Activated naive CD4-positive, alpha-beta T cell treated with anti-CD3 and anti-CD28 coated beads, Interleukin-2, amount 50 U/mL, for 24 hours (primary cell): Measurements from ENCODE around the gene ZNF578.
A peak's percentile ranks its signal among the peaks of the same experiment; 100 is the strongest.
"Not testable (repeated sequence)": the region's sequence is repeated elsewhere in the genome, so short reads cannot be mapped to it uniquely, and the experiment has no call there.

ENCODE experiments used
- H3K27ac Mint-ChIP-seq: one replicate; pipeline ENCODE4 v1.8.0; 2021; ENCODE audit warnings: mild to moderate bottlenecking, mixed read lengths
- H3K27me3 Mint-ChIP-seq: one replicate; pipeline ENCODE4 v1.8.0; 2021; ENCODE audit warnings: mixed read lengths
- H3K36me3 Mint-ChIP-seq: one replicate; pipeline ENCODE4 v1.8.0; 2021; ENCODE audit warnings: mixed read lengths
- H3K4me1 Mint-ChIP-seq: one replicate; pipeline ENCODE4 v1.8.0; 2021; ENCODE audit warnings: mixed read lengths
- H3K4me3 Mint-ChIP-seq: one replicate; pipeline ENCODE4 v1.8.0; 2021; ENCODE audit warnings: mild to moderate bottlenecking, mixed read lengths
- H3K9me3 Mint-ChIP-seq: one replicate; pipeline ENCODE4 v1.8.0; 2021; ENCODE audit warnings: mixed read lengths

The ZNF578 gene

DNA sequence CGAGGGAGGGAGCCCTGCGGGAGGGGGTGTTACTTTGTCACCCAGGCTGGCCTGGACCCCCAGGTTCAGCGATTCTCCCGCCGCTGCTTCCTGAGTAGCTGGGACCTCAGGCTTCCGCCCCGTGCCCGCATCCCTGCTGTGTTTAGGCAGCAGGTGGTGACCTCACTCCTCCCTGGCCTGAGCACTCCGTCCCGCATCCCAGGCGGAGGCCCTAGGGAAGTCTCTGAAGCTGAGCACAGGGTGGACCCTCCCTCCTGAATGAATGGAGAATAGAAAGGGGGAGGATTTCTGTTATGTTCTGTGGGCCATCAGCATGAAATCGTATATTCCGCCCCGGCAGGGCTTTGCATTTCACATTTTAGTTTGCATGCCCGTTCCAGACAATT is 82.0 kb downstream of the ZNF578 start:
- not testable (repeated sequence) for H3K27me3 Mint-ChIP-seq, H3K27ac Mint-ChIP-seq, H3K9me3 Mint-ChIP-seq
- Mint-ChIP-seq H3K36me3 (peaks cover 30% of the 10 kb centered on the region), H3K4me3 (peak overlapping the region; percentile 93), H3K4me1 (peaks cover 39% of the 10 kb centered on the region)

DNA sequence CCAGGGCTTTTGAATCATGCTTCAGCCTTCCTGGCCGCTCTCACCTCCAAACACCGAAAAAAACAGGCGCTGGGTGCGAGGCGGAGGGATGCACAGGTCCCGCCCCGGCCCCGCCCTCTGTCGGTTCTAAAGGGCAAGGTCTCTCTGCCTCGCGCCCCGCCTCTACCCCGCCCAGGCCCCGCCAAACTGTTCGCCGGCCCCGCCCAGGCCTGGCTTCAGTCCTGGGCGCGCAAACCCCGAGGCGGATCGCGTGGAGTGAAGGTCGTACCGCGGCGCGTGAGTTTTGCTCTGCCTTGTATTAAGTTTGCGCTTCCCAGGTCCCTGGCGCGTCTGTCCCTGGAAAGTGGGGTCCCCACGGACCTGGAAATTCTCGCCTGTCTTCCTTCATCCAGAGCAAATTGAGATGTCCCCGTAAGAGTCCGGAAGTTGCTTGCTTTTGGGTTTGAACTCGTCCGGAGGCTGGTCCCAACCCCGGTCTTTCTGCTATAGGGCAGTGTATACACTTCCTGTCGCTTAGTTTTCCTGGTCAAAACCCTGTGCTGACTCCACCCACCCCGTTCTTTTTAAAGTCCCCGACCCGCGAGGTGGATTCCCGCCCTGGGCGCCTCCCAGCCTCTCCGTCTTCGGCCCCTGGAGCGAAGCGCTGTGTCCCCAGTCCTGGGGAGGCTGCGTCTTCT is 82.6 kb downstream of the ZNF578 start:
- Mint-ChIP-seq H3K4me3 (peak overlapping the region; percentile 93), H3K27ac (peak overlapping the region; percentile 92), H3K27me3 (no peaks in the 10 kb centered on the region), H3K36me3 (peaks cover 34% of the 10 kb centered on the region), H3K4me1 (peaks cover 43% of the 10 kb centered on the region), H3K9me3 (no peaks in the 10 kb centered on the region)

DNA sequence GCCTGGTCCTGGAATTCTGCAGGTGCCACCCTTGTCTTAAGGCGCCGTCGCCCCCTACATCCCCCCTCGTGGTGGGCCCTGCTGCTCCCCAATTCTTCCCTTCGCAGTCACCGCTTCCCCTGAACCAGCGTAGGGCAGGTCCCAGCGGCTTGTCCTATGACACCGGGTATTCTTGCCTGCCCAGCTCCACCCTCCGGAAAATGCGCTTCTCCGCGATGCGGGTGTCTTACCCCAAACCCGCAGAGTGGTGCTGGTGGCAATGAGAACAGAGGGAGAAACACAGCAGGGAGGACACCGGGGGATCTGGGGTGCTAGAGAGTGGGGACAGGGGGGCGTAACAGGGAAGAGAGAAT is 83.1 kb downstream of the ZNF578 start:
- Mint-ChIP-seq H3K27ac (peak overlapping the region; percentile 92), H3K9me3 (no peaks in the 10 kb centered on the region), H3K4me1 (peaks cover 43% of the 10 kb centered on the region), H3K36me3 (peaks cover 36% of the 10 kb centered on the region), H3K27me3 (no peaks in the 10 kb centered on the region), H3K4me3 (peak overlapping the region; percentile 93)

DNA sequence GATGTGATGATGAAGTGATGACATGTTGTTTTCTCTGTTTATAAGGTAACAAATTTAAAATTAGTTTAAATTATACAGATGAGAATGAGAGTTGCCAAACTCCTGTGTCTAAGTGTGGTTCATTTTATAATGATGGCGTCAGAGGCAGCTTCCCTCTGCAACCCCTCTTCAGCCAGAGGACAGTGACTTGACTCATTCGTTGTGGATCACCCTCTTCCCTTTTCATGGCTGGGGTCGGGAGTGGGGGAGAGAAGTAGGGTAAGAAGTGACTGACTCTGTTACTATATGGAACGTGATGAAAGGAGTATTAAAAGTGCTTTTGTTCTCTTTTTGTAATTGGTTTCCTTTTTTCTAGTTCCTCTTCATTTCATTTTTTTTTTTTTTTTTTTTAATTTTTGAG is 85.5 kb downstream of the ZNF578 start:
- not testable (repeated sequence) for H3K4me3 Mint-ChIP-seq, H3K27ac Mint-ChIP-seq, H3K27me3 Mint-ChIP-seq, H3K9me3 Mint-ChIP-seq
- H3K36me3 Mint-ChIP-seq: peaks cover 39% of the 10 kb centered on the region
- peaks cover 47% of the 10 kb centered on the region for H3K4me1 Mint-ChIP-seq

DNA sequence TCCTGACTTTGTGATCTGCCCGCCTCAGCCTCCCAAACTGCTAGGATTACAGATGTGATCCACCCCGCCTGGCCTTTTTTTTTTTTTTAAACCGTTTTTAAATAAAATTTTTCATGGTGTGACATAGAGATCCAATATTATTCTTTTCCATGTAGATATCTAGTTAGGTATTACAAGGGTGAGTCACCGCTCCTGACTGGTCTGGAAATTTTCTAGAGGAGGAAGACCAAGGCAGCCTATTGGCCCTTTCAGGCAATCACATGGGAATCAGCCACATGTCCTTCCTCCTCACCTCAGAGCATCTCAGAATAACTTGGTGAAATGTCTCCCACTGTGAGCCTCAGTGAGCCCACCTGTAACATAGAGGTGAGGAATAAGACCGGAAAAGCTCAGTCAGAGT is 87.8 kb downstream of the ZNF578 start:
- not testable (repeated sequence) for H3K4me3 Mint-ChIP-seq, H3K27me3 Mint-ChIP-seq, H3K27ac Mint-ChIP-seq, H3K9me3 Mint-ChIP-seq
- Mint-ChIP-seq H3K36me3 (peaks cover 46% of the 10 kb centered on the region), H3K4me1 (peaks cover 32% of the 10 kb centered on the region)

DNA sequence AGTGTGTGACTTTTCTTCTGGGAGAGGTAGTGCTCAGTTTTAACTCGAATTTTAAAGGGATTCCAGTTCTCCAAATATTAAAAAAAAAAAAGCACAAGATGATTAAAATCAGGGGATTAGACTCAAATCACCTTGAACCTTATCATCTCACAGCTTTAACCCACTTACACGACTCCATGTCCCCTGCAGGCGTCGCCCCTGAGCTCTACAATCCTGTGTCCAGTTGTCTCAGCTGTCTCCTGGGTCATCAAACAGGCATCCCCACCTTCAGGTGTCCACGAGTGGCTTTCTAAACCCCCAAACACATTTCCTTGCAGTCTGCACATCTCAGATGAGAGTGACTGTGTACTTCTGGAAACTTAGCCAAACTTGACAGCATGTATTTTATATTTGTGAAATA is 88.3 kb downstream of the ZNF578 start:
- no peaks in the 10 kb centered on the region for H3K27me3 Mint-ChIP-seq
- H3K27ac Mint-ChIP-seq: no peak overlapping the region
- H3K4me3 Mint-ChIP-seq: no peak overlapping the region
- H3K9me3 Mint-ChIP-seq: peaks cover 8% of the 10 kb centered on the region
- peaks cover 28% of the 10 kb centered on the region for H3K4me1 Mint-ChIP-seq
- H3K36me3 Mint-ChIP-seq: peaks cover 51% of the 10 kb centered on the region

DNA sequence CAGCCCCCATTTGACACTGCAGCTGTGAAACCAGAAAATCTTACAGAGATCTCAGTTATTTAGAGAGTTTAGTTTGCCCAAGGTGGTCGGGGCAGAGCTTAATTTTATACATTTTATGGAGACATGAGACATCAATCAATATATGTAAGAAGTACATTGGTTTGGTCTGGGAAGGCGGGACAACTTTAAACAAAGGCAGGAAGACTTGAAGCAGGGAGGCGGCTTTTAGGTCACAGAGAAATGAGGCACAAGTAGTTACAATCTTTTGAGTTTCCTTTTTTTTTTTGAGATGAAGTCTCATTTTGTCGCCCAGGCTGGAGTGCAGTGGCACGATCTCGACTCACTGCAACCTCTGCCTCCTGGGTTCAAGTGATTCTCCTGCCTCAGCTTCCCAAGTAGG is 89.2 kb downstream of the ZNF578 start:
- H3K4me3 Mint-ChIP-seq, H3K9me3 Mint-ChIP-seq, H3K27me3 Mint-ChIP-seq, H3K27ac Mint-ChIP-seq: not testable (repeated sequence)
- peaks cover 19% of the 10 kb centered on the region for H3K4me1 Mint-ChIP-seq
- peaks cover 55% of the 10 kb centered on the region for H3K36me3 Mint-ChIP-seq

DNA sequence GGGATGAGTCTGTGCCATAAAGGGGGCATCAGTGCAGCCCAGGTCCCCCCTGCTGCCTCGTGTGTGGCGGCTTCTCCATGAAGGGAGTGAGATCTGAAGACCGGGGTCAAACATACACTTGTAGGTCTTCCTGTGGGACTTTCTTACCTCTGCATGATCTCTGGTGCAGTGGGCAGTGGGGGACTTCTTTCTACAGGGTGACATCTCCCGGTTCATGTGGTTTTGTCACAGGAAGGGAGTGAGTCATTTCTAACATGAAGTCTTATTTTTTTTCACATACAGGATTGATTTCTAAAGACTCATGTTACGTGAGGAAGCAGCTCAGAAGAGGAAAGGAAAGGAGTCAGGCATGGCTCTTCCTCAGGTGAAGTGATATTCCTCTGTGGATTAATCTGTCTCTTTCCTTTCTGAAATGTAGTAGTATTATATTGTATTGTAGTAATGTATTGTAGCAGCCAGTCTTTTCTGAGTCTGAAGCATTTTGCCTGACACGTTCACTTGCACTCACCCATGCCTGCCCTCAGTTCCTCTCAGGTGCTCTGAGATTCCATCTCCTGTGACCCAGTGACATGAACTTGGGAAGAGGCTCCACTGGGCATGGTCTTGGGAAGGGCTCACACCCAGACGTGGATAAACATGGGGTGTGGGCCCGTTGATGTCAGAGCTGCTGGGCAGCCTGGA is 89.8 kb downstream of the ZNF578 start:
- Mint-ChIP-seq H3K36me3 (peaks cover 61% of the 10 kb centered on the region), H3K27me3 (no peaks in the 10 kb centered on the region), H3K4me3 (peak overlapping the region; percentile 30), H3K27ac (peak overlapping the region; percentile 46), H3K4me1 (peaks cover 18% of the 10 kb centered on the region), H3K9me3 (peaks cover 8% of the 10 kb centered on the region)

DNA sequence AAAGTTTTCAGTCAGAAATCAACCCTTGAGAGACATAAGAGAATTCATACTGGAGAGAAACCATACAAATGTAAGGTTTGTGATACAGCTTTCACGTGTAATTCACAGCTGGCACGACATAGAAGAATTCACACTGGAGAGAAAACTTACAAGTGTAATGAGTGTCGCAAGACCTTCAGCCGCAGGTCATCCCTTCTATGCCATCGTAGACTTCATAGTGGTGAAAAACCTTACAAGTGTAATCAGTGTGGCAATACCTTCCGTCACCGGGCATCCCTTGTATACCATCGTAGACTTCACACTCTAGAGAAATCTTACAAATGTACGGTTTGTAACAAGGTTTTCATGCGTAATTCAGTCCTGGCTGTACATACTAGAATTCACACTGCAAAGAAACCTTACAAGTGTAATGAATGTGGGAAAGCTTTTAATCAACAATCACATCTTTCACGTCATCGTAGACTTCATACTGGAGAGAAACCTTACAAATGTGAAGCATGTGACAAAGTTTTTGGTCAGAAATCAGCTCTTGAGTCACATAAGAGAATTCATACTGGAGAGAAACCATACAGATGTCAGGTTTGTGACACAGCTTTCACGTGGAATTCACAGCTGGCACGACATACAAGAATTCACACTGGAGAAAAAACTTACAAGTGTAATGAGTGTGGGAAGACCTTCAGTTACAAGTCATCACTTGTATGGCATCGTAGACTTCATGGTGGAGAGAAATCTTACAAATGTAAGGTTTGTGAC is 101.0 kb downstream of the ZNF578 start:
- Mint-ChIP-seq H3K36me3 (peaks cover 72% of the 10 kb centered on the region), H3K9me3 (peaks cover 27% of the 10 kb centered on the region), H3K4me3 (peak overlapping the region; percentile 13), H3K27me3 (no peaks in the 10 kb centered on the region), H3K4me1 (no peaks in the 10 kb centered on the region), H3K27ac (no peak overlapping the region)

DNA sequence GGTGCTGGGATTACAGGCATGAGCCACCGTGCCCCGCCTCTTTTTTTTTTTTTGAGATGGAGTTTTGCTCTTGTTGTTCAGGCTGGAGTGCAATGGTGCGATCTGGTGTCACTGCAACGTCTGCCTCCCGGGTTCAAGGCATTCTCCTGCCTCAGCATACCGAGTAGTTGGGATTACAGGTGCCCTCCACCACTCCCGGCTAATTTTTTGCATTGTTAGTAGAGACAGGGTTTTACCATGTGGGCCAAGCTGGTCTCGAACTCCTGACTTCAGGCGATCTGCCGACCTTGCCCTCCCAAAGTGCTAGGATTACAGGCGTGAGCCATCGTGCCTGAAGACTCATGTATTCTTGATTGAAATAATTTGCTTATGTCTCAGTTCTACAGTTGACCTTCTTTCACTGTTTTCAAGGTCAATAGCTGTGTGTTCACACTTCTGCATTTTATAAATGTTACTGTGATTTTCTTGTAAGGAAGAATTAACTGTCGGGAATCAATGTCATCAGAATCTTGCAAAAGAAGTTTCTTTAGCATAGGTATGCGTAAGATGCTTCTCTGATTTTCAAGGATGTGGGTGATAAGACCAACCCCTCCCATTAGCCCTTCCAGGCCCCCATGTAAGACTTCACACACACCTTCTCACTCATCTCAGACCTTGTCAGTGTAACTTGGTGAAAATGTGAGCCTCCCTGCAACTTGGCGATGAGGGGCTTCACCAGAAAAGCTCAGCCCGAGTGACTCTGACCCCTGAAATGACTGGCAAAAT is 104.1 kb downstream of the ZNF578 start:
- H3K4me3 Mint-ChIP-seq: no peak overlapping the region
- peaks cover 72% of the 10 kb centered on the region for H3K36me3 Mint-ChIP-seq
- H3K27me3 Mint-ChIP-seq: no peaks in the 10 kb centered on the region
- peaks cover 20% of the 10 kb centered on the region for H3K9me3 Mint-ChIP-seq
- H3K27ac Mint-ChIP-seq: no peak overlapping the region
- H3K4me1 Mint-ChIP-seq: no peaks in the 10 kb centered on the region

DNA sequence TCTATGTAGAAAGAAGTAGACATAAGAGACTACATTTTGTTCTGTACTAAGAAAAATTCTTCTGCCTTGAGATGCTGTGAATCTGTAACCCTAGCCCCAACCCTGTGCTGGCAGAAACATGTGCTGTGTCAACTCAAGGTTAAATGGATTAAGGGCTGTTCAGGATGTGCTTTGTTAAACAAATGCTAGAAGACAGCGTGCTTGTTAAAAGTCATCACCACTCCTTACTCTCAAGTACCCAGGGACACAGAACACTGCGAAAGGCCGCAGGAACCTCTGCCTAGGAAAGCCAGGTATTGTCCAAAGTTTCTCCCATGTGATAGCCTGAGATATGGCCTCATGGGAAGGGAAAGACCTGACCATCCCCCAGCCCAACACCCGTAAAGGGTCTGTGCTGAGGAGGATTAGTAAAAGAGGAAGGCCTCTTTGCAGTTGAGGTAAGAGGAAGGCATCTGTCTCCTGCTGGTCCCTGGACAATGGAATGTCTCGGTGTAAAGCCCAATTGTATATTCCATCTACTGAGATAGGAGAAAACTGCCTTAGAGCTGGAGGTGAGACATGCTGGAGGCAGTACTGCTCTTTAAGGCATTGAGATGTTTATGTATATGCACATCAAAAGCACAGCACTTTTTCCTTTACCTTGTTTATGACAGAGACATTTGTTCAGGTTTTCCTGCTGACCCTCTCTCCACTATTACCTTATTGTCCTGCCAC is 105.5 kb downstream of the ZNF578 start:
- Mint-ChIP-seq H3K9me3 (peaks cover 14% of the 10 kb centered on the region), H3K36me3 (peaks cover 68% of the 10 kb centered on the region)
- H3K4me1 Mint-ChIP-seq, H3K27me3 Mint-ChIP-seq, H3K4me3 Mint-ChIP-seq, H3K27ac Mint-ChIP-seq: not testable (repeated sequence)

DNA sequence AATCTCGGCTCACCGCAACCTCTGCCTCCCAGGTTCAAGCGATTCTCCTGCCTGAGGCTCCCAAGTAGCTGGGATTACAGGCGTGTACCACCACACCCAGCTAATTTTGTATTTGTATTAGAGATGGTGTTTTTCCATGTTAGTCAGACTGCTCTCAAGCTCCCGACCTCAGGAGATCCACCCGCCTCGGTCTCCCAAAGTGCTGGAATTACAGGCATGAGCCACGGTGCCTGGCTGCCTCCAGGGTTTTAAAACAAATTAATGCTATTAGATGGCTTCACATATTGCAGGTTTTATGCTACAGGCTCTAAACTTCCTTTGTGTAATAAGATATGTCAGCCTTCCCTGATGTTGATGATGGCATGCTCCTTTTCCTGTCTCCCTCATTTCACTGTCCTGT is 108.3 kb downstream of the ZNF578 start:
- not testable (repeated sequence) for H3K9me3 Mint-ChIP-seq, H3K27ac Mint-ChIP-seq, H3K27me3 Mint-ChIP-seq, H3K4me3 Mint-ChIP-seq, H3K4me1 Mint-ChIP-seq
- H3K36me3 Mint-ChIP-seq: peaks cover 56% of the 10 kb centered on the region
